Thymus (tissue), 14 donors: ENCODE measurements around the gene ABCC4. TPM values are rescaled to one million over a fixed set of nuclear protein-coding genes. Genes with fewer than 3 reads are reported as not detected.

ENCODE experiments used
- DNase-seq, 9 donors: peaks; one replicate each; pipeline ENCODE4 v3.0.0-alpha.2; 2013; ENCODE audit warnings: low spot score in 9 of 9, low read depth in 6 of 9, missing footprints in 1 of 9
- H3K27ac ChIP-seq, 2 donors: one replicate each; pipeline ENCODE4 v1.5.1; 2013; ENCODE audit warnings: control low read depth in 1 of 2, low read depth in 1 of 2, low read length in 1 of 2, mild to moderate bottlenecking in 1 of 2, moderate library complexity in 1 of 2
- H3K27me3 ChIP-seq, 2 donors: one replicate each; pipeline ENCODE4 v1.5.1; 2013; ENCODE audit warnings: low read length in 1 of 2; ENCODE audit not compliant: control insufficient read depth in 2 of 2, insufficient read depth in 1 of 2
- H3K36me3 ChIP-seq, 2 donors: one replicate each; pipeline ENCODE4 v1.5.1; 2013; ENCODE audit warnings: low read length in 1 of 2, mild to moderate bottlenecking in 1 of 2, moderate library complexity in 1 of 2; ENCODE audit not compliant: control insufficient read depth in 2 of 2, insufficient read depth in 2 of 2
- H3K4me1 ChIP-seq, 2 donors: one replicate each; pipeline ENCODE4 v1.5.1; 2013; ENCODE audit warnings: low read length in 2 of 2; ENCODE audit not compliant: control insufficient read depth in 2 of 2, insufficient read depth in 2 of 2
- H3K4me3 ChIP-seq, 2 donors: one replicate each; pipeline ENCODE4 v1.5.1; 2013; ENCODE audit warnings: low read length in 2 of 2, control low read depth in 1 of 2, mild to moderate bottlenecking in 1 of 2
- H3K9me3 ChIP-seq, 2 donors: one replicate each; pipeline ENCODE4 v1.5.1; 2013; ENCODE audit warnings: low read length in 1 of 2, mild to moderate bottlenecking in 1 of 2; ENCODE audit not compliant: control insufficient read depth in 2 of 2, insufficient read depth in 1 of 2
- WGBS: extraction: QIAGEN DNeasy Blood & Tissue Kit; methylation state at CpG from one replicate; pipeline ENCODE4 v1.1.7; 2013; 5-methylcytosine and 5-hydroxymethylcytosine counted together
- long read RNA-seq, 10 donors: transcript quantifications; one replicate each; lab custom pipeline, GENCODE V29; 2026
- polyA plus RNA-seq: library from polyadenylated mRNA; stranded (reverse); fragments of 200-250 nt; gene quantifications from one replicate; pipeline ENCODE4 v1.2.3, GENCODE V29; 2013
- total RNA-seq: library from RNA; stranded (reverse); fragments of 120-200 nt; gene quantifications from one replicate; pipeline ENCODE4 v1.2.4, GENCODE V29; 2013
- donor health status: healthy.

ABCC4 gene, protein sequence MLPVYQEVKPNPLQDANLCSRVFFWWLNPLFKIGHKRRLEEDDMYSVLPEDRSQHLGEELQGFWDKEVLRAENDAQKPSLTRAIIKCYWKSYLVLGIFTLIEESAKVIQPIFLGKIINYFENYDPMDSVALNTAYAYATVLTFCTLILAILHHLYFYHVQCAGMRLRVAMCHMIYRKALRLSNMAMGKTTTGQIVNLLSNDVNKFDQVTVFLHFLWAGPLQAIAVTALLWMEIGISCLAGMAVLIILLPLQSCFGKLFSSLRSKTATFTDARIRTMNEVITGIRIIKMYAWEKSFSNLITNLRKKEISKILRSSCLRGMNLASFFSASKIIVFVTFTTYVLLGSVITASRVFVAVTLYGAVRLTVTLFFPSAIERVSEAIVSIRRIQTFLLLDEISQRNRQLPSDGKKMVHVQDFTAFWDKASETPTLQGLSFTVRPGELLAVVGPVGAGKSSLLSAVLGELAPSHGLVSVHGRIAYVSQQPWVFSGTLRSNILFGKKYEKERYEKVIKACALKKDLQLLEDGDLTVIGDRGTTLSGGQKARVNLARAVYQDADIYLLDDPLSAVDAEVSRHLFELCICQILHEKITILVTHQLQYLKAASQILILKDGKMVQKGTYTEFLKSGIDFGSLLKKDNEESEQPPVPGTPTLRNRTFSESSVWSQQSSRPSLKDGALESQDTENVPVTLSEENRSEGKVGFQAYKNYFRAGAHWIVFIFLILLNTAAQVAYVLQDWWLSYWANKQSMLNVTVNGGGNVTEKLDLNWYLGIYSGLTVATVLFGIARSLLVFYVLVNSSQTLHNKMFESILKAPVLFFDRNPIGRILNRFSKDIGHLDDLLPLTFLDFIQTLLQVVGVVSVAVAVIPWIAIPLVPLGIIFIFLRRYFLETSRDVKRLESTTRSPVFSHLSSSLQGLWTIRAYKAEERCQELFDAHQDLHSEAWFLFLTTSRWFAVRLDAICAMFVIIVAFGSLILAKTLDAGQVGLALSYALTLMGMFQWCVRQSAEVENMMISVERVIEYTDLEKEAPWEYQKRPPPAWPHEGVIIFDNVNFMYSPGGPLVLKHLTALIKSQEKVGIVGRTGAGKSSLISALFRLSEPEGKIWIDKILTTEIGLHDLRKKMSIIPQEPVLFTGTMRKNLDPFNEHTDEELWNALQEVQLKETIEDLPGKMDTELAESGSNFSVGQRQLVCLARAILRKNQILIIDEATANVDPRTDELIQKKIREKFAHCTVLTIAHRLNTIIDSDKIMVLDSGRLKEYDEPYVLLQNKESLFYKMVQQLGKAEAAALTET (N-terminal part only)
- total RNA-seq, result 10.3 TPM
- 2.6 TPM for polyA plus RNA-seq
- long read RNA-seq, donor 1, result 0 reads
- long read RNA-seq, donor 2, result 0 reads
- long read RNA-seq, donor 3, full-length matches to known transcripts, result 1 of 1 reads
- long read RNA-seq, donor 3, partial matches to known transcripts, result 0 of 1 reads
- long read RNA-seq, donor 3, other reads (novel, unspliced or antisense), result 0 of 1 reads
- long read RNA-seq, donor 4, result 0 reads
- long read RNA-seq, donor 5, result 0 reads
- long read RNA-seq, donor 6, result 0 reads
- long read RNA-seq, donor 7, result 0 reads
- long read RNA-seq, donor 8, partial matches to known transcripts, result 6 of 7 reads
- long read RNA-seq, donor 8, other reads (novel, unspliced or antisense), result 0 of 7 reads
- long read RNA-seq, donor 9, full-length matches to known transcripts, result 1 of 1 reads
- long read RNA-seq, donor 9, partial matches to known transcripts, result 0 of 1 reads
- long read RNA-seq, donor 9, other reads (novel, unspliced or antisense), result 0 of 1 reads
- long read RNA-seq, donor 10, result 0 reads

DNA sequence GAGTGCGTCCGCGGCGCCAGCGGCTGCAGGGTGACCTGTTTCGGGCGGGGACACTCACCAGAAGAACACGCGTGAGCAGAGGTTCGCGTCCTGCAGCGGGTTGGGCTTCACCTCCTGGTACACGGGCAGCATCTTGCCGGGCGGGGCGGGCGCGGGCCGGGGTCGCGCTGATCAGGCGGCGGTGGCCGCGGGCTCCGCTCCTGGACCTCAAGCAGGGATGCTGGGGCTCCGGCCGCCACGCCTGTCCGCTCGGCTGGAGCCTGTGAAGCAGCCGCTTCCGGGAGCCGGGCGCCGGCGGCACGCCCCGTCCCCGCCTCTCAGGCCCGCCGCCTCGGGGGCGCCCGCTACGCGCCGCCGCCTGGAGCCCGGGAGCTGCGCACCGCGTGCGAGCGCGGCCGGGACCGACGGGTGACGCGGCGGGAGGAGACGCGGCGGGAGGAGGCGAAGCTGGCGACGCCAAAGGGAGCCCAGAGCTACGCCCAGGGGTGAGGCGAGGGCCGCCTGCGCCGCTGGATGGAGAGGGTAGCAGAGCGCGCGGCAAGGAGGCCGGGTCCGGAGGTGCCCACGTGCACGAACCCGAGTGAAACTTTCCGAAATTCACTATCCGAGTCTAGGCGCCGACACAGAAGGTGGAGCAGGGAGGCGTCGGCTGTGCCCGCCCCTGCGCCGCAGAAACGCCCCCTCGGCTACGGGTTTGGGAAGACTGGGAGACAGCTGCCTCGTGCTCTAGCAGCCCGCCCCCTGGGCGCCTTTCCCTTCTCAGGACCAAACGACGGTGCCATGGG, at the start of gene ABCC4:
TSS of gene ABCC4 (minus strand) at position 269 of the 785 bp plus-strand sequence. CDS start at position 132, 137 bp downstream.
- Histone ChIP-seq H3K36me3 (no peaks in the 10 kb centered on the region), H3K27ac (peak within 1 kb of the TSS; percentile 1 to 15), H3K4me3 (peak within 1 kb of the TSS; percentile 53 to 77), H3K4me1 (peaks cover 0 to 15% of the 10 kb centered on the region in 2 donors), H3K27me3 (peaks cover 0 to 12% of the 10 kb centered on the region in 2 donors), H3K9me3 (no peaks in the 10 kb centered on the region)
- WGBS, result under 1% methylated on average over 98 of the region's 98 CpGs
- DNase-seq, result peak in 6 of 9 donors; percentile 17 to 68 (median 36)

DNA sequence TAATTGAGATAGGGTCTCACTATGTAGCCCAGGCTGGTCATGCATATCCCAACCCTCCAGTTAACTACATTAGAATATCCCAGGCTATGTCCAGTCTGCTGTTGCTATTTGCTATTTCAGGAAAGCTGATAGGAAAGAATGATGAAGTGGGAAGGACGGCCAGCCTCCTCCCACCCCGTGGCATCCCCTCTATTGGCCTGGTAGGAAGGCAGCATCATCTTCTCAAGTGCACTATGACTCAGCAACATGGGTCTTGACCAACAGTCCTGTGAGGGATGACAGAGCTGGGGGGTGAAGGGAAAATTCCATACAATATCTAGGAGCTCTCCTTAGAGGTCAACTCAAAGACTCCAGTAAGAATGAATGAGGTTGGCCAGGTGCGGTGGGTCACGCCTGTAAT, 48.0 kb upstream of the ABCC4 start:
- no peak overlapping the region for H3K27ac ChIP-seq
- H3K4me3 ChIP-seq, result no peak overlapping the region
- no peaks in the 10 kb centered on the region for H3K4me1 ChIP-seq
- H3K9me3 ChIP-seq, result no peaks in the 10 kb centered on the region
- WGBS, result 92% methylated on average over 4 of the region's 4 CpGs
- H3K36me3 ChIP-seq, result no peaks in the 10 kb centered on the region
- no peaks in the 10 kb centered on the region for H3K27me3 ChIP-seq
- no peak for DNase-seq

DNA sequence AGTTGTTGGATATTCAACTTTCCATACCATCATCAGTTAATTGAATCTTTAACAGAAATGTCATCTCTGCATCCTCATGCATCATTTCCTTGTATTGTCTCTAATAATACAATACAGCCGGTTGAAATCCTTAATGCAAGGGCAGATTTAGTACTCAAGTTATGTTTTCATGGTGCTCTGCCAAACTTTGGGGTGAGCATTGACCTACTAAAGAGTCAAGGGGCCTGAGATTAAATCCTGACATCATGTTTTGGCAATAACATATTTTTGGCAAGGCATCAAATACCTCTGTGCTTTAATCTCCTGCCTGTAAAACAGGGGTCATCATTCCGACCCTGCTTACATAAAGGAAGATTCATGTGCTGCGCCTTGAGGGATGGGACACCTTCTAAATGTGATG, 42.7 kb upstream of the ABCC4 start:
- H3K9me3 ChIP-seq, result no peaks in the 10 kb centered on the region
- WGBS, result 94% methylated on average over 3 of the region's 3 CpGs
- no peak for DNase-seq

DNA sequence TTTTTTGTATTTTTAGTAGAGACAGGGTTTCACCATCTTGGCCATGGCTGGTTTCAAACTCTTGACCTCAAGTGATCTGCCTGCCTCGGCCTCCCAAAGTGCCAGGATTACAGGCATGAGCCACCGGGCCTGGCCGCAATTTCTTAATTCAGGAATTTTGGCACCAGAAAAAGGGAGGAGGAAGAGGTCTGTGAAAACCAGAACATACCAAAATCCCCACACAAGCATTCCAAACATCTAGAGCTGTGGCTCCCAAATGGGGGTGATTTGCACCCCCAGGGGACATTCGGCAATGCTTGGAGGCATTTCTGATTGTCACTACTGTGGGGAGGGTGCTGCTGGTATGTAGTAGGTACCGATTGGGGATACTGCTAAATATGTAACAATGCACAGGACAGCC, 40.2 kb upstream of the ABCC4 start:
- Histone ChIP-seq H3K27me3 (no peaks in the 10 kb centered on the region), H3K27ac (no peak overlapping the region), H3K36me3 (no peaks in the 10 kb centered on the region), H3K4me1 (no peaks in the 10 kb centered on the region), H3K9me3 (no peaks in the 10 kb centered on the region), H3K4me3 (no peak overlapping the region)
- 76% methylated on average over 5 of the region's 5 CpGs for WGBS
- no peak for DNase-seq

More for the DNA sequence above, 42.7 kb upstream of the ABCC4 start:
- no peaks in the 10 kb centered on the region for H3K36me3 ChIP-seq
- H3K27ac ChIP-seq, result no peak overlapping the region
- no peaks in the 10 kb centered on the region for H3K27me3 ChIP-seq
- H3K4me1 ChIP-seq, result no peaks in the 10 kb centered on the region
- no peak overlapping the region for H3K4me3 ChIP-seq

DNA sequence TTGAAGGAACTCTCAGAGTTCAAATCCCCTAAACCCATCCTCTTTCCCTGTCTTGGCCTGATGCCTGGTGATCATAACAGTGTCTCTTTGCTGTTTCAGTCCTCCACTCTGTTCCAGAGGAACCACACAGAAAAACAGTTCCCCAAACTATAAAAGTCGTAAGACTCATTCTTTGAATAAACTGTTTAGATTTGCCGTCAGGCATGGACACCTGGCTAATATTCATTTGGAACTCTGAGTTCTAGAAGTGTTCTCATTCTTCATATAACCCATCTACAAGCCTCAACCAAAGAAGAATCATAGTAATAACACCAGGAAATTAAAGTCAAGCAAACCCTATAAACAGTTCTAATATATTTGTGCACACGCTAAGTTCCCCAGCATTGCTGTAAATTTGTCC, 37.7 kb upstream of the ABCC4 start:
- H3K27me3 ChIP-seq, result no peaks in the 10 kb centered on the region
- no peak for DNase-seq
- no peak overlapping the region for H3K27ac ChIP-seq
- H3K4me3 ChIP-seq, result no peak overlapping the region
- H3K9me3 ChIP-seq, result no peaks in the 10 kb centered on the region
- no peaks in the 10 kb centered on the region for H3K36me3 ChIP-seq
- WGBS, result 95% methylated on average over 3 of the region's 3 CpGs
- H3K4me1 ChIP-seq, result no peaks in the 10 kb centered on the region

DNA sequence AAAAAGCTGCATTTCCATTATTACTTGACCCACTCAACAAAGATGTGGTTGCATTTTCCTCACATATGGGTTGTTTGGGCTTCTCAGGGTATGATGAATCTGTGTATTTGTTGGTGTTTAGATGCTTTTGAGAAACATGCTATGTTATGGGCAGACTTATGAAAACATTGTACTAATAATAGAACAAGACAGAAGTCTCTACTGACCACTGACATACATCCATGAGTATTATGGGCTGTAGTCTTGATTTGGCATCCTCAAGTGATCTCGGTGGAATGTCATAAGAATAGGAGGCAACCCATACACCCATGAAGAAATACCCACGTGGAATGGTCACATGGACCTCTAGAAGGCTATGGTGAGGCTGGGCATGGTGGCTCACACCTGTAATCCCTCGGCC, 36.3 kb upstream of the ABCC4 start:
- WGBS, result 91% methylated on average over 3 of the region's 3 CpGs
- Histone ChIP-seq H3K9me3 (no peaks in the 10 kb centered on the region), H3K36me3 (no peaks in the 10 kb centered on the region), H3K4me3 (no peak overlapping the region), H3K4me1 (no peaks in the 10 kb centered on the region), H3K27me3 (no peaks in the 10 kb centered on the region), H3K27ac (no peak overlapping the region)
- DNase-seq, result no peak

DNA sequence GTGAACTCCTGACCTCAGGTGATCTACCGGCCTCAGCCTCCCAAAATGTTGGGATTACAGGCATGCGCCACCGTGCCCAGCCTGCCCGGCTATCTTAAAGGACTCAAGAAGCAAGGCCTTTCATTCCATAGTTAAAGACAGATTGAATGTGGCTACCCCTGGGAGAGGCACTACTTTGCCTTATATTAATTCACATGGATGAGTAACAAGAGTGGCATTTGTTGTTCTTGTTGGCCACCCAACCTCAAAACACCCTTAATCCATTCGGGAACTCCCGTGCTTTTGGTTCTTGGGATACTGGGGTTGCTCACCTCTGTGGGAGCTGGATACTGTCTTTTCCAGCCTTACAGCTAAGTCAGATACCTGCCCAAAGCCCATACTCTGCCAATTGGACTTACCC, 34.4 kb upstream of the ABCC4 start:
- 94% methylated on average over 6 of the region's 6 CpGs for WGBS
- H3K4me1 ChIP-seq, result no peaks in the 10 kb centered on the region
- H3K9me3 ChIP-seq, result no peaks in the 10 kb centered on the region
- no peak for DNase-seq
- no peaks in the 10 kb centered on the region for H3K36me3 ChIP-seq
- no peaks in the 10 kb centered on the region for H3K27me3 ChIP-seq
- no peak overlapping the region for H3K4me3 ChIP-seq
- no peak overlapping the region for H3K27ac ChIP-seq
